Measurements from ENCODE around the gene PRDM4.
A peak's percentile ranks its signal among the peaks of the same experiment; 100 is the strongest.

The PRDM4 gene

DNA sequence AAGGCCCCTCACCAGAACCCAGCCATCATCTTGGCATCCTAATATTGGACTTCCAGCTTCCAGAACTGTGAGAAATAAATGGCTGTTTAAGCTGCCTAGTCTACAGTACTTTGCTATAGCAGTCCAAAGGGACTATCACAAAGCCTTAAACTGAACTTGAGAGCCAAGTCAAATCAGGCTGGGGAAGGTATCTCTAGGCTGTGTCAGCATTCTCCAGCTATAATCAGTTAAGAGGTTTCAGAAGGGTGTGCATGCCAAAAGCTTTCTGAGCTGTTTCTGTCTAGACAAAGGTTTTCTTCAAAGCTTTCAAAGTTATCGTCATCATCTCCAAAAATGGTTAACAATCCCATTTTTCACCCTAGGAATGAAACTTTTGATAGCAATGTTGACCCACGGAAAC, 21.1 kb upstream of the PRDM4 start:
- TF ChIP-seq, protein P1, sequence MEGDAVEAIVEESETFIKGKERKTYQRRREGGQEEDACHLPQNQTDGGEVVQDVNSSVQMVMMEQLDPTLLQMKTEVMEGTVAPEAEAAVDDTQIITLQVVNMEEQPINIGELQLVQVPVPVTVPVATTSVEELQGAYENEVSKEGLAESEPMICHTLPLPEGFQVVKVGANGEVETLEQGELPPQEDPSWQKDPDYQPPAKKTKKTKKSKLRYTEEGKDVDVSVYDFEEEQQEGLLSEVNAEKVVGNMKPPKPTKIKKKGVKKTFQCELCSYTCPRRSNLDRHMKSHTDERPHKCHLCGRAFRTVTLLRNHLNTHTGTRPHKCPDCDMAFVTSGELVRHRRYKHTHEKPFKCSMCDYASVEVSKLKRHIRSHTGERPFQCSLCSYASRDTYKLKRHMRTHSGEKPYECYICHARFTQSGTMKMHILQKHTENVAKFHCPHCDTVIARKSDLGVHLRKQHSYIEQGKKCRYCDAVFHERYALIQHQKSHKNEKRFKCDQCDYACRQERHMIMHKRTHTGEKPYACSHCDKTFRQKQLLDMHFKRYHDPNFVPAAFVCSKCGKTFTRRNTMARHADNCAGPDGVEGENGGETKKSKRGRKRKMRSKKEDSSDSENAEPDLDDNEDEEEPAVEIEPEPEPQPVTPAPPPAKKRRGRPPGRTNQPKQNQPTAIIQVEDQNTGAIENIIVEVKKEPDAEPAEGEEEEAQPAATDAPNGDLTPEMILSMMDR (IDR thresholded peaks at IDR 0.05; ENCODE audit: borderline replicate concordance, control extremely low read depth, extremely low read depth, insufficient read depth, missing control alignments) = no peak
- no peak for DNase-seq (ENCODE audit: low spot score)
- in situ Hi-C loops (cut with MboI; ENCODE audit: low sequenced_read_pairs, unreplicated experiment) = no loop called here

DNA sequence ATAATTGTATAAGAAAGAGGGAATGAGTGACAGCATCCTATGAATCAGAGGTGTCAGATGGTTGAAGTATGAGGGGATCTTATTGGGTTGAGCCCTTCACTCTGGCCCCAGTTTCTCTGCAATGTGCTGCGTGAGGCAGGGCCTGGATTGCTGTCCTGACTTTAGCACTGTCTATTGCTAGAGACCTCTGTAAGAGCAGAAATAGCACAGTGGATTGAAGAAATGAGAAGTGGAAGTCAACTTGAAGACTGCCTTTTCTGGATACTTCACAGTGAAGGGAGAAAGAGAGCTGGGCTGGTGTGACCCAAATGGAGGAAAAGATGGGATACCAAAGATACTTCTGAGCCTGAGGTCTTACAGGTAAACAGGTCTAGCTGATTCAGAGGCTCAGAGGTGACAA, 19.4 kb upstream of the PRDM4 start:
- TF ChIP-seq, protein P1 (IDR thresholded peaks at IDR 0.05; ENCODE audit: borderline replicate concordance, control extremely low read depth, extremely low read depth, insufficient read depth, missing control alignments) = no peak
- in situ Hi-C loops (cut with MboI; ENCODE audit: low sequenced_read_pairs, unreplicated experiment) = no loop called here
- DNase-seq (ENCODE audit: low spot score) = no peak

DNA sequence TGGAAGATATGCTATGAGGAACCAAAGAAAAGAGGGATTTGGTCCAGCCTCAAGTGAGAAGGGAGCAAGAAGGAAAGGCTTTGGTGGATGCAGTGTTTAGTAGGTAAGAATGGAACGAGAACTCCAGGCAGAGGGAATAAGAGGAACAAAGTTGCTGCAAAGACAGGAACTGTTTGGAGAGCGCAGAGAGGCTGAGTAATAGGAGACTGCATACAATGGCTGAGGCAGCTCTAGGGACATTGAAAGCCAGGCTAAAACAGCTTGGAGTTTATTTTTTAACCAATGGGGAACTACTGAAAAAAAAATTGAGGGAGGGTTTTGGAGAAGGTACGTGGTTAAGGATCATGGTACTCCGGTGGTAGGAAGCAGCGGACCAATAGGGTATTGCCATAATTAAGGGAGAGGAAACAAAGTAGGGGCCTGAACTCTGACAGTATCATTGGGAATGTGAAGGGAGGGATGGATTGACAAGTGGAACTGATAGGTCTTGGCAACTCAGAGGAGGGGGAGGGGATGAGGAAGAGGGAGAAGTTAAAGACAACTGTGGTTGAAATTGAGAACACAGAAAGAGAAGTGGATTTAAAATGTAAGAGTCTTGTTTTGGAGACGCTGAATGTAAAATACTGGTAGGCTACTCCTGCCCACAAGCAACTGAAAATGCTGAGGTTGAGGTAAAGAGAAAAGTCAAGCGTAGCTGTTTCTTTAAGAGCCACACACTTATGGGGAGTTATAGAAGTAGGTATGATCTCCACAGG, 18.3 kb upstream of the PRDM4 start:
- TF ChIP-seq, protein P1 (IDR thresholded peaks at IDR 0.05; ENCODE audit: borderline replicate concordance, control extremely low read depth, extremely low read depth, insufficient read depth, missing control alignments) = no peak
- in situ Hi-C loops (cut with MboI; ENCODE audit: low sequenced_read_pairs, unreplicated experiment) = no loop called here
- DNase-seq (ENCODE audit: low spot score) = peak; percentile 63

DNA sequence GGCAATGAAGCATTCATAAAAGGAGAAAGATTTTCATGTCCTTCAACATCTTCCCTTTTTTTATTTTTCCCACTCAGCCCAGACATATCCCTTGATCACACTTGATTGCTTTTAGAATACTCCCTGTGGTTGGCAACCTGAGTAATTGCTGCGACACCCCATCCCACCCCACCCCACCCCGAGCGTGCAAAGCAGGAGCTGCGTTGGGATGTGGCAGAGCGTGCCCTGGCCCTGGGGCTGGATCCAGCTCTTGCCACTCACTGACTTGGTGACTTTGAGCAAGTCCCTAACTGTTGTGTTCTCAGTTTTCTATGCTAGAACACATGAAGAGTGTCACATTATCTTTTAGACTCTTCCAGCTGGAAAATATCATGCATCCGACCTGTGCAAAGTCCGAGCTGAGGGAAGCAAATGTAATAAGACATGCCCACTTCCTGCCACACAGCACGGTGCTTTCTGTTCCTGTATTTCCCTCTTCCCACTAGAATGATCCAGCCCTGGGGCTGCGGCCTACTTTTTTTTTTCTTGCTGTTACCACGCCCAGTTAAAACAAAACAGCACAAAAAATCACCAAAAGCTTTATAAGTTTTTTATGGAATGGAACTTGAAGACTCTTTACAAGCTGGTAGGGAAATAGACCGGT, 17.6 kb upstream of the PRDM4 start:
- no peak for DNase-seq (ENCODE audit: low spot score)
- in situ Hi-C loops (cut with MboI; ENCODE audit: low sequenced_read_pairs, unreplicated experiment) = no loop called here
- TF ChIP-seq, protein P1 (IDR thresholded peaks at IDR 0.05; ENCODE audit: borderline replicate concordance, control extremely low read depth, extremely low read depth, insufficient read depth, missing control alignments) = no peak

- no peak for DNase-seq (ENCODE audit: low spot score)
- in situ Hi-C loops (cut with MboI; ENCODE audit: low sequenced_read_pairs, unreplicated experiment) = no loop called here
- TF ChIP-seq, protein P1 (IDR thresholded peaks at IDR 0.05; ENCODE audit: borderline replicate concordance, control extremely low read depth, extremely low read depth, insufficient read depth, missing control alignments) = no peak
Measured at GRCh38 chr12:107776171-107776570, 15.2 kb upstream of the PRDM4 start.

GRCh38 chr12:107775093-107775721, 14.3 kb upstream of the PRDM4 start:
- no peak for DNase-seq (ENCODE audit: low spot score)
- in situ Hi-C loops (cut with MboI; ENCODE audit: low sequenced_read_pairs, unreplicated experiment) = no loop called here
- TF ChIP-seq, protein P1 (IDR thresholded peaks at IDR 0.05; ENCODE audit: borderline replicate concordance, control extremely low read depth, extremely low read depth, insufficient read depth, missing control alignments) = no peak
